ENCODE measurements around the gene BCS1L.

The BCS1L gene, protein sequence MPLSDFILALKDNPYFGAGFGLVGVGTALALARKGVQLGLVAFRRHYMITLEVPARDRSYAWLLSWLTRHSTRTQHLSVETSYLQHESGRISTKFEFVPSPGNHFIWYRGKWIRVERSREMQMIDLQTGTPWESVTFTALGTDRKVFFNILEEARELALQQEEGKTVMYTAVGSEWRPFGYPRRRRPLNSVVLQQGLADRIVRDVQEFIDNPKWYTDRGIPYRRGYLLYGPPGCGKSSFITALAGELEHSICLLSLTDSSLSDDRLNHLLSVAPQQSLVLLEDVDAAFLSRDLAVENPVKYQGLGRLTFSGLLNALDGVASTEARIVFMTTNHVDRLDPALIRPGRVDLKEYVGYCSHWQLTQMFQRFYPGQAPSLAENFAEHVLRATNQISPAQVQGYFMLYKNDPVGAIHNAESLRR

DNA sequence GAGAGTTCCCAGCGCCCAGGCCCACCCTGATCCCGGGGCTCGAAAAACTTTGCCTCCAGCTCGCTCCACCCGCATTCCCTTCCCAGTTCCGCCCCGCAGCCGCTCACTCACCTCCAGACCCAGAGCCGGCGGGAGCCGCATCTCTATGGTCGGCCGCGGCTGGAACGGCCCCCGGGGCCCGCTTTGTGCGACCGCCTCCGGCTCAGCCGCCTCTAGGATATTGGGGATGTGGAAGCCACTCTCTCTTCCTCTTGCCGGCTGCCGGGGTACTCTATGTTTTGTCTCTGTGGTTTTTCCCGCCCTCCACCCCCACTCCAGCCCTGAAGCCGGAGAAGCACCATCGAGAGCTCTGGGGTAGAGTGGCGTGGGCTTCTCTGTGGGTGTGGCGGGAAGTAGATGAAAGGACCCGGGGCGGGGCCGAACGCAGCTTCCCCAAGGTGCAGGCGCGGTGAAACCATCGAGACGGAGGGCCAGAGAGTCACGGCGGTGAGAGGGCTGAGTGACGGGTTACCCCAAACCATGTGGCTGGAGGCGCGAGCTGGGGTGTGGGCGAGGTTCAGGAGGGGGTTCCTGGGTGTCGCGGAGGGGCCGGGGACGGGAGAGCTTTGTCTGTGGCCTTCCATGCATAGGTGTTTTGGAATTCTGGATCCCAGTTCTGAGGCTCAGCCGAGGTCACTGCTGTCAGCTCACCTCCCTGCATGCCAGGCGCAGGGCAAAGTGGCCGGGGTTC is at the start of gene BCS1L, which contains the start of gene ZNF142:
TSS of gene BCS1L (plus strand) at position 426 of the 730 bp plus-strand sequence. CDS start 1,305 bp downstream, outside the sequence.
TSS of gene ZNF142 (minus strand) at position 366 of the 730 bp plus-strand sequence. CDS start 3,194 bp downstream, outside the sequence.
- peak; percentile 91 to 95 for DNase-seq

DNA sequence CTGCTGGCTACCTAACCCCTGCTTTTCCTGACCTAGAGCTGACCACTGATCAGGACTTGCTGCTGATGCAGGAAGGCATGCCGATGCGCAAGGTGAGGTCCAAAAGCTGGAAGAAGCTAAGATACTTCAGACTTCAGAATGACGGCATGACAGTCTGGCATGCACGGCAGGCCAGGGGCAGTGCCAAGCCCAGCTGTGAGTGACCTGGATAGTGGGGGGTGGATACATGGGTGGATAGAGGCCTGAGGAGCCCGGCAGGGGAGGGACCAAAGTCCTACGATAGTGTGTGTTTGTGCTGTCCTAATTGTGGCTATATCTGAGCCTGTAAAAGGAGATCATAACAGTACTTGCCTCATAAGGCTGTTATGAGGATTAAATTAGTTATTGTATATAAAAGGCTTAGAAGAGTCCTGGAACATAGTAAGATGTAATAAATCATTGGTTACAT is 43.6 kb upstream of the BCS1L start:
- DNase-seq: no peak

DNA sequence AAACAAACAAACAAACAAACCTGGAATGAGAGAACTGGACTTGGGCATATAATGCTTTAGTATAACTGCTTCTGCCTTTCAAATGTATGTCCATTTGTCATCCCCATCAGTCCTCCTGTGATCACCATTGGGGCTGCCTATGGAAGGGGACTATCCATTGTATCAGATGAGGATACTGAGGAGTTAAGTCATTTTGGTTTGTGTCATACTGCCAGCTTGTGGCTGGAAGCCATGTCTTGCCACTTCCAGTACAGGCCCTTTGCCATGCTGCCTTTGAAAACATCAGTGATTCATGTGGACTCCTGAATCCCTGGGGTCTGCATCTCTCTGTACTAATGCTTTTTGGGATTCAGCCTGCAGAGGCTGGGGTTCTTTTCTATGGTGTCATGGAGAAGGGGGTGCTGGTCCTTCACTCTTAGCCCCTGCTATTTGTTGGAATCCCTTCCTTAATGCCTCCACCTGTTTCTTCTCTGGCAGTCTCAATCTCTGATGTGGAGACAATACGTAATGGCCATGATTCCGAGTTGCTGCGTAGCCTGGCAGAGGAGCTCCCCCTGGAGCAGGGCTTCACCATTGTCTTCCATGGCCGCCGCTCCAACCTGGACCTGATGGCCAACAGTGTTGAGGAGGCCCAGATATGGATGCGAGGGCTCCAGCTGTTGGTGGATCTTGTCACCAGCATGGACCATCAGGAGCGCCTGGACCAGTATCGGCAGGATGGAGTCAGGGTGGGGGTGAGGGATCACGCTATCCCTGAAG is 41.2 kb upstream of the BCS1L start:
- DNase-seq: no peak

DNA sequence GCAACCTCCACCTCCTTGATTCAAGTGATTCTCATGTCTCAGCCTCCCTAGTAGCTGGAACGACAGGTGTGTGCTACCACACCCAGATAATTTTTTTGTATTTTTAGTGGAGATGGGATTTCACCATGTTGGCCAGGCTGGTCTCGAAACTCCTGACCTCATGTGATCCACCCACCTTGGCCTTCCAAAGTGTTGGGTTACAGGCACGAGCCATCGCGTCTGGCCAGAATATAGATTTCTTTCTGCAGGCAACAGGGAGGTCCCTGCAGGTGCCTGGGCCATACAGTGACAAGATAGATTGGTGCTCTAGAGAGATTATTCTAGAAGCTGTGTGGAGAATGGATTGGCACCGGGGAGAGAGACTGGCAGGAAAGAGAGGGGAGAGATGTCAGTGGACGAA is 38.5 kb upstream of the BCS1L start:
- no peak for DNase-seq

DNA sequence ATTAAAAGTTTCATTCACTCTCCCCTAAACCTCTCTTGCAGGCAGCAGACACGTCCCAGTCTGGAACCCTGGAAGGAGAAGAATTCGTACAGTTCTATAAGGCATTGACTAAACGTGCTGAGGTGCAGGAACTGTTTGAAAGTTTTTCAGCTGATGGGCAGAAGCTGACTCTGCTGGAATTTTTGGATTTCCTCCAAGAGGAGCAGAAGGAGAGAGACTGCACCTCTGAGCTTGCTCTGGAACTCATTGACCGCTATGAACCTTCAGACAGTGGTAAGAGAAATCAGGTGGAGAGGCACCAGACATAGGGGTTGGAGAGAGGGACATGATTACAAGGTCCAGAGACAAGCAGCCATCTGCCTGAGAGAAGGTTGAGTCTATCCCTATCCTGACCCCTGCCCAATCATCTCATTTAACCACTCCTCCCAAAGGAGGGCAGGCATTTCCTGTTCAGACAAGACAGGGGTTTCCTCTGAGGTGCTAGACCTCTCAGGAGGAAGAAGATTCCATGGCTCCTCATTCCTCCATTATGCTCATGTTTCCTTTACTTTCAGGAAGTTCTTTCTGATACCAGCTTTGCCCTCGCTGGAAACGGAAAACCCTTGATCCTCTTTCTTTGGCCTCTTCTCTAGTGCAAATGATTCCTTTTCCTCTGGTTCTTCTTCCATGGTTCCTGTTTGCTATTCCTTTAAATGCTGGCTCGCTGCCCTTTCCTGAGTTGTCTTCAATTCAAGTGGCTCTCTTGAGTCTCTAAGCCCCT is 36.7 kb upstream of the BCS1L start:
- no peak for DNase-seq

DNA sequence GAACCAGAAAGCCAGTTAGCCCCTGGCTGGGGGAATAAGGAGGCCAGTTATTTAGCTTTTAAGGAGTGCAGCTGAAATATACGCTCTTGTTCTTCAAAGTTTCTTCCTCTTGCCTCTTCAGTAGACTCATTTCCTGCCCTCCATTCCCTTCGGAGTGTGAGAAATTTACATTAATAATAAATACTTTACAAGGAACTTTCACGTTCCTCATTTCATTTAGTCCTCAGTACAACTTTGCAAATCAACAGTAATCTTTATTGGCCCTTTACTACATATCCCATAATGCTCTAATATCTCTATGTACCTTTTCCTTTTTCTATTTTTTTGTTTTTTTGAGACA is 36.1 kb upstream of the BCS1L start:
- DNase-seq: no peak

DNA sequence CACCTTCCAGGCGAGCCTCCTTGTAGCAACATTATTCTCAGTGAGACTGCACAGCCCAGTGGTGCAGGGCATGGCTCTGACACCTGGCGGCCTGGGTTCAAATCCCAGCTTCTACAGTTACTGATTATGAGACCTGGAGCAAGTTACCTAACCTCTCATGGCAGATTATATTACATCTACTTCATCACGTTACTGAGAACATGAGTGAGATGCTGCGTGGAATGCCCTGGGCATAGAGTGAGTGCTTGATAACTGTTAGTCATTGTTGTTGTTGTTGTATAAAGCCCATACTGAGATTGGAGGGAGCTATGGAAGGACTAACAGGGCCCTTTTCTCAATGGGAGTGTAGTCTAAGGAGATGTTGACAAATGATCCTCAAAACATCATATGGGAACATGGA is 33.1 kb upstream of the BCS1L start:
- no peak for DNase-seq

DNA sequence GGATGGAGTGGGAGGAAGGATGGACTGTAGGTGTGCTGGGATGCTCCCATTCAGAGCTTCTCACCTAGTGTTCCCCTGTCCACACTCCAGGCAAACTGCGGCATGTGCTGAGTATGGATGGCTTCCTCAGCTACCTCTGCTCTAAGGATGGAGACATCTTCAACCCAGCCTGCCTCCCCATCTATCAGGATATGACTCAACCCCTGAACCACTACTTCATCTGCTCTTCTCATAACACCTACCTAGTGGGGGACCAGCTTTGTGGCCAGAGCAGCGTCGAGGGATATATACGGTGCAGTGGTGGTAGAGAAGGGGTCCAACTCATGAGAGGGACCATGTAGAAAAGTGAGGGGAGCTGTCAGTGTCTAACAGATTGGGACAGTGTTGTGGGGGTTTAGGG is 31.5 kb upstream of the BCS1L start:
- DNase-seq: no peak

DNA sequence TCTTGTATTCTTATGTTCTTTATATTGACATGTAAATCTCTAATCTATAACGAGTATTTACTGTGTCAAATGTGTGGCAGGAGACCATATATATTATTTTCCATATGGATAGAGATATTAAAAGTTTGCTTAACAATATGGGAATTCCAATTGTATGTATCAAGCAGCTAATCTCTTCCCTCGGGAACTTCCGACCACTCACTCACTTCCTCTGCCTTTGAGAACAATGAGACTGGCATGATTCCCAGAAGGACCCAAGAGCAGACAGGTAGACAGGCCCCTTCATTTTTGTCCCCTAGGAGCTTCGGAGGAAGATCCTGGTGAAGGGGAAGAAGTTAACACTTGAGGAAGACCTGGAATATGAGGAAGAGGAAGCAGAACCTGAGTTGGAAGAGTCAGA is 27.6 kb upstream of the BCS1L start:
- no peak for DNase-seq

DNA sequence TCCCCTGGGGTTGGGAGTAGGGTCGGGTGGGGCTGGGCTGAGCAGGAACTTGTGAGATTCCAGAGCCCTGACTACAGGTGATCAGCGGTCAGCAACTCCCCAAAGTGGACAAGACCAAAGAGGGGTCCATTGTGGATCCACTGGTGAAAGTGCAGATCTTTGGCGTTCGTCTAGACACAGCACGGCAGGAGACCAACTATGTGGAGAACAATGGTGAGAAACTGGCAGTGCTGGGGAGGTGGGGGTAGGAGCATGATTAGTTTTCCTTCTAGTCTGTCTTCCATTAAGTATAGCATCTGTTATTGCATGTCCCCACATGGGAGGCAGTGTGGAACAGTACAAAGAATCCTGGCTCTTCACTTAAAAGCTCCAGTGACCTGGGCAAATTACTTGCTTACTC is 23.8 kb upstream of the BCS1L start:
- DNase-seq: no peak

DNA sequence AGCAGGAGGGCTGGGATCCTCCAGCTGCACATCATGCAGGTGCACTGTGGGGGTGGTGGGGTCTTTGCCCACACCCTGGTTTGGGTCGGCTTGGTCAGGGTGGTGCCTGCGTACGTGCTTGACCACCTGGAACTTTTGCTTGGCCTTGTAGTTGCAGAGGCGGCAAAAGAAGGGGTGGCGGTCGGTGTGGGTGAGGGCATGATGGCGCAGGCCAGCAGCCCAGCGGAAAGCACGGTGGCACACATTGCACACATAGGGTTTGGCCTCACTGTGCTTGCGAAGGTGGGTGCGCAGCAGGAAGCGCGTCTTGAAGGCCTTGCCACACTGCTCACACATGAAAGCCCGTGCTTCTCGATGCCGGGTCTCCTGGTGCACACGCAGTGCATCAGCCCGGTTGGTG is 21.1 kb upstream of the BCS1L start:
- no peak for DNase-seq

DNA sequence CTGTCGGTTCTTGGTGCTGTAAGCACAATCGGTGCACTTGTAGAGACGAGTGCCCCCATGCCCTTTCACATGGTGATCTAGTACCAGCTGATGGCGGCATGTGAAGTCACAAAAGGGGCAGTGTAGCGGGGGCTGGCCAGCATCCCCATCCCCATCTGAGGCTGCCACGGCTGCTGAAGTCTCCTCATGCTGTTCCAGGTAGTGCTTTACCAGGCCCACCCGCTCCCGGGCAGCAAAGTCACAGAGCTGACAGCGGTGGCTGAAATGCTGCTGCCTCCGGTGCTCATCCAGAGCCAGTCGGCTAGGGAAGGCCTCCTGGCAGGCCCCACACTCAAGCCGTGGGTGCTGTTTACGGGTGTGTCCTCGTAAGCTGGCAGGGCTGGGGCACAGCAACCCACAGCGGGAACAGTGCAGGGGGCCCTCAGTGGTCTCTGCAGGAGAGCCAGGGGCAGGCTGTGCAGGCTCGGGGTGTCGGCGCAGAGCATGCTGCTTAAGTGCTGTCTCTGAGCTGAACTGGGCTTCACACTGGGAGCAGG is 17.3 kb upstream of the BCS1L start:
- no peak for DNase-seq

DNA sequence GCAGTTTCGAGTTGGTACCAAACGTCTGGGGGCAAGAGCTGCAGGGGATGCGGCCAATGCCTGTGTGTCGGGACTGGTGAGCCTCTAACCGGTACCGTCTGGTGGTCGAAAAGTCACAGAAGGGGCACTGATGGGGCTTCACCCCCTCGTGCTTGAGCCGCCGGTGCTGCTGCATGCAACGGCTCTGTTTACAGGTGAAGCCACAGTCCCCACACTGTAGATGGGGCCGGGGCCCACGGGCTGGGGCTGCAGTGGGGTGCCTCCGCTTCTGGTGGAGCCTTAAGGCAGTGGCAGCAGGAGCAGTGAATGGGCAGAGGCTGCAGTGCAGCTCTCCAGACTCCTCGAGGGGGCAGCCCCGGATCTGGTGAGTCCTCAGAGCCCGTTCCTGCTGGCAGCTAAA is 16.7 kb upstream of the BCS1L start:
- no peak for DNase-seq

DNA sequence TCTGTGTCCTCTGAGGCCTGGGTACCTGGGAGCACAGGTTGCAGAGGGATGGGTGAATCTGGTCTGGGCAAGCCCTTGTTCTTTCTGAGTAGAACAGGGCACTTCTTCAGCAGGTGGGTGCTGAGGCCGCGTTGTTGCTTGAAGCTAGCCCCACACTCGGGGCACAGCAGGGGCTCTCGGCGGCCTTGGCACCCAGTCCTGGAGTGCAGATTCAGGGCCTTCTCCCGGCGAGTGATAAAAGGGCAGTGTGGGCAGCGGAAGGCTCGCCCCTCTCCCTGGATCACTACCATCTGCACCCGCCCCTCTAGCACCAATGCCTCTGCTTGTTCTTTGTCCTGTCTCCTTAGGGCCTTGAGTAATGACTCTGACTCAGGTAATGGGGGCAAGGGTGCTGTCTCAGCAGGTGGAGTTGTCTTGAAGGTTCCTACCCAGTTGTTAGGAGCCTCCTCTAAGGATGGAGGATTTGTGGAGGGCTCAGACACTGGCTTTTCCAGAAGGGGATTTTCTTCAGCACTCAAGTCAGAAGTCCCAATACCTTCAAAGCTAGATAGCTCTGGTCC is 15.7 kb upstream of the BCS1L start:
- no peak for DNase-seq

DNA sequence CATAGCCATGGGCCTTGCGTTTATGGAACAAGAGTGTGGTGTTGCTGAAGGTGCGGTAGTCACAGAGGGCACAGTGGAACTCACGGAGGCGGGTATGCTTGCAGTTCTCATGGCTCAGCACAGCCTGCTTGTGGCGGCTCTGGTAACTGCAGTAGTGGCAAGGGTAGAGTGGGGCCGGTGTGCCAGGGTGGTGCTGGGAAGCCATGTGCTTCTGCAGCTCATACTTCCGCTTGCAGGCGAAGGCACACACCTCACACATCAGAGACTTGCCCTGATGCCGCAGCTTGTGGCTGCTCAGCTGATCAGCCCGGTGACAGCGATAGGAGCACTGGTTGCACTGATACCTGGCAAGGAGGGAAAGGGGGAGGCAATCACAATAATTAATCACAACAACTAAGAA is 14.8 kb upstream of the BCS1L start:
- DNase-seq: no peak

DNA sequence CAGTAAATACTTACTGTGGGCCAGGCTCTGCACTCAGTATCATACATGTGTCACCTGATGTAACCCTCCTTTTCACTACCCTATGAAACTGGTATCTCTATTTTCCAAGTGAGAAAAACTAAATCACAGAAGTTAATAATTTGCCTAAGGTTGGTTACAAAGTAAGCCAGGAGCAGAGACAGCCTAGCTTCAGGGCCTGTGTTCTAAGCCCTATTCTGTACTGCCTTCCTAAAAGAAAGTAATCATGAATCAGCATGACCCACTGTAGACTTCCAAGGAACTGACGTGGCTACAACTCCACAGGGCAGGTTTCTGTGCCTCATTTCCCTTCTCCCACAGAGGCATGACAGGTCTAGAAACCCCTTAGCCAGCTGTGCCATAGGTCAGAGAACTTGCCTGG is 14.4 kb upstream of the BCS1L start:
- no peak for DNase-seq

DNA sequence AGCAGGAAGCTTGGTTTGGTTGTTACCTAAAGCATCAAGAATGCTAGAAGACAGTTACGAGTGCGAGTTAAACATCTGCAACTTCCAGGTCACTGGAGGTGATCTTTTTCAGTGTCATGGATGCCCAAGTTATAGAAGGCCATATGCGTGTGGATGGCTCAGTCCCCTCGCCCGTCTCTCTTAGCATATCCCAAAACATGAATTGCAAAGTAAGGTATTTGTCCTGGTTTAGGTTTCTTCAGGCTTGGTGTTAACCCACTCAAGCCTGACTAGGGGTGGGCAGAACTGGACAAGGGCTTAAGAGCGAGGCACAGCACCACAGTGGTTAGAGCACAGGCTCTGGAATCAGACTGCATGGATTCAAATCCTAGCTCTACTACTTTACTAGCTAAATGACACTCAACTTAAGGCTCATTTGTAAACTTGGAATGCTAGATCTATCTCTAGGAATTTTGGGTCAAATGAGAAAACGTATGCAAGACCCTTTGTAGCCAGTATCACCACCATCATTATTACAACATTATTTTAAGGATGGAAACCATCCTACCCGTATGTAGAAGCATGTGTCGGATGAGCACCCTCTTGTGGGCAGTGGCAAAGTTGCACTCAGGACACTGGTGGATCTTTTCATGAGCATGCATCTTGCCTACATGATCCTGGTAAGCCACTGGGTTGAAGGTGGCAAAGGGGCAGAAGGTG is 11.2 kb upstream of the BCS1L start:
- peak; percentile 49 to 51 for DNase-seq

DNA sequence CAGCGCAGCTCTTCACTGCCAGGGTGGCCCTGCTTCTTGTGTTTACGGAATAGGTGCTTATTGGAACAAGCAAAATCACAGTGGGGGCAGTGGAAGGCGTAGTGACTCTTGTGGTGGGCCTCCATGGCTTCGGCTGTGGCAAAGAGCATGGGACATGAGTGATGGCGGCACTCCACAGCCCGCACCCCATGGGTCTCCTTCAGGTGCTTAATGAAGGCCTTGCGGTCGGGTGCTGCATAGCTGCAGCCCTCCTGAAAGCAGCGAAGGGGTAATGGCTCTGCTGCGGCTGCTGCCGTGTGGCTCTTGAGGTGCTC is 10.7 kb upstream of the BCS1L start:
- DNase-seq: no peak

DNA sequence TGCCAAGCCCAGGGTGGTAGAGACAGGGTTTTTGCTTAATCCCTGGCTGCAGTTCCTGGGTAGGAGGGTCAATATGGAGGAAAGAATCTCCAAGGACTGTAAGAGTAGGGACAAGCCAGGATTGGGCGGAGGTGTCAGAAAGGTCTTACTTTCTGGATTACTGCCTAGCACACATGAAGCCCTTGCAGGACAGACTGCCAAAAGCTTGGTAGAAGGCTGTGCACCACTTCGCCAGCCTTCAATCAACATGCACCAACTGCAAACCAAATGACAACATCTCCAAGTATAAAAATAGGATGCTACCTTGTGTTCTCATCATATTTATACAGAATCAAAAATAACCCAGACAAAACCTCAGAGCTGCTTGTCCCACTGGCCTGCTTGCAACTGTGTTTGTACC is 3.7 kb upstream of the BCS1L start:
- no peak for DNase-seq

DNA sequence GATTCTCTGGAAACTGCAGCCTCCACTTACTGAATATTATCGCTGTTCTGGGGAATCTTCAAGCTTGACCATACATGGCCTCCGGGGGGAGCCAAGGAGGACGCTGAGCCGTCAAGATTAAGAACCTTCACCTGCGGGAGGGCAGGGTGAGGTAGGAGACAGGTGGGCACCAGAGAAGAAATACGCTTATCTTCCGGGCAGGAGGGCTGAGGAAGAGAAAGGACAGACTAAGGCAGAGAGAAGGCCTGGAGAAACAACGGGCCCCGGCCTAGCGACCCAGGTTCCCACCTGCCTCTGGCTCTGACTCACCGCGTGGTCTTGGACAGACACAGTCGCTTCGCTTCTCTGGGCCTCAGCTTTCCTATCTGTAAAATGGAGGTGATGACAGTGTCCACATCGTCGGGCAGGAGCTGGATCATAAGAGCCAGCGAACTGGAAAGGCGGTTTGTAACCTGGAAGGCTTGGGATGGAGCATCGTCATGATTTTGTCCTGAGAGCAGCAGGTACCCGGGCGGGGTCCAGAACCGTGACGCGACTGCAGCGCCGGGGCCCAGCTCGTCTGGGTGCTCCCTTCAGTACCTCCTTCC is 719 bp upstream of the BCS1L start:
- DNase-seq: peak; percentile 39 to 42

DNA sequence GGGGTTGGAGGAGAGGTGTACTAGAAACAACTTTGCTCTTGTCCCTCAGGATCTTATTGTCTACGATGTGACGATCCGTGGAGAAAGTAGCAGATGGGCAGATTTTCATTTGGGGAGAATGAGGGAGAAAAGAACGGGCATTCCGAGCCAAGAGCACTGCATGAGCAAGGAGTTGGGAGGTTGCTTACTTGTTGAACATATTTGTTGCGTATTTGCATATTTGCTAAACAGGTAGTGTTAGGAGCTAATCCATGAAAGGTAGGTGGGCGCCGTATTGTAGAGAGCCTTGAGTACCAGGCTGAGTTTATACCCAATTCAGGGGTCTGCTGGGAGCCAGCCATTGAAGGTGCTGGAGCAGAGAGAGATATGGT is 490 bp downstream of the BCS1L start:
- DNase-seq: peak in 1 of 2 experiments; percentile 29

Data from AML-193 (cell line).